H1 (cell line): Measurements from ENCODE around the gene IQCK. TPM values are rescaled to one million over a fixed set of nuclear protein-coding genes. Genes with fewer than 3 reads are reported as not detected.

Experiments used
- CTCF ChIA-PET: fragments of 300-600 bp; sonication (Branson Sonifier 250); formaldehyde crosslinking; loops from one replicate; lab custom pipeline; 2021; ENCODE audit not compliant: partially characterized antibody; lab: Charles Lee
- POLR2A ChIA-PET: fragments of 300-600 bp; sonication (Branson Sonifier 250); formaldehyde crosslinking; loops from one replicate; lab custom pipeline; 2021; ENCODE audit warnings: inconsistent platforms; ENCODE audit not compliant: partially characterized antibody; lab: Charles Lee
- DNase-seq, 2 experiments: peaks; one replicate each; pipeline versions ENCODE4 v3.0.0 to v3.0.0-alpha.2; 2010 to 2022; ENCODE audit warnings: low spot score in 2 of 2, low read depth in 1 of 2, mixed read lengths in 1 of 2
- FAIRE-seq: peaks from 2 replicates; lab custom pipeline; 2011; peaks lifted over from hg19 to GRCh38; lab: Jason Lieb, UNC
- H2AFZ ChIP-seq: 2 replicates; pipeline ENCODE4 v1.8.1; 2012; ENCODE audit warnings: low read length, inconsistent platforms
- H2AK5ac ChIP-seq: 2 replicates; pipeline ENCODE4 v1.6.1; 2013; ENCODE audit warnings: low read depth, low read length
- H2BK120ac ChIP-seq: replicated peaks from 2 replicates; pipeline ENCODE3; 2013; ENCODE audit warnings: low read depth, low read length, inconsistent platforms
- H2BK12ac ChIP-seq: 2 replicates; pipeline ENCODE4 v1.6.1; 2013; ENCODE audit warnings: low read depth, low read length
- H2BK15ac ChIP-seq: 2 replicates; pipeline ENCODE4 v1.6.1; 2013; ENCODE audit warnings: low read length
- H2BK20ac ChIP-seq: 2 replicates; pipeline ENCODE4 v1.6.1; 2013; ENCODE audit warnings: low read length
- H2BK5ac ChIP-seq: 2 replicates; pipeline ENCODE4 v1.6.1; 2013; ENCODE audit warnings: low read depth, low read length
- H3K14ac ChIP-seq: 2 replicates; pipeline ENCODE4 v1.6.1; 2013; ENCODE audit warnings: inconsistent platforms; ENCODE audit not compliant: insufficient read length
- H3K18ac ChIP-seq: 2 replicates; pipeline ENCODE4 v1.6.1; 2013; ENCODE audit warnings: low read length; ENCODE audit errors: extremely low read depth
- H3K23ac ChIP-seq: 2 replicates; pipeline ENCODE4 v1.6.1; 2013; ENCODE audit warnings: inconsistent platforms; ENCODE audit not compliant: insufficient read length
- H3K23me2 ChIP-seq: 2 replicates; pipeline ENCODE4 v1.6.1; 2013; ENCODE audit warnings: low read depth, low read length
- H3K27ac ChIP-seq: 2 replicates; pipeline ENCODE4 v1.6.1; 2011; ENCODE audit warnings: low read depth, low read length, inconsistent platforms
- H3K27me3 ChIP-seq, 4 experiments: replicated peaks in 1 of 4; 1 replicate in 1 of 4; 2 replicates in 3 of 4; pipeline versions ENCODE4 v1.6.1 to v1.8.1; 2011 to 2013; ENCODE audit warnings: low read length in 3 of 4, mild to moderate bottlenecking in 3 of 4, inconsistent platforms in 2 of 4, mixed read lengths in 2 of 4, moderate library complexity in 1 of 4; ENCODE audit not compliant: control insufficient read depth in 3 of 4, insufficient read depth in 3 of 4; ENCODE audit errors: extremely low read depth in 1 of 4
- H3K36me3 ChIP-seq, 4 experiments: 2 replicates each; pipeline versions ENCODE4 v1.6.1 to v1.8.1; 2011 to 2013; ENCODE audit warnings: mild to moderate bottlenecking in 4 of 4, low read length in 3 of 4, moderate library complexity in 2 of 4, control low read depth in 1 of 4, inconsistent platforms in 1 of 4; ENCODE audit not compliant: insufficient read depth in 4 of 4, control insufficient read depth in 2 of 4
- H3K4ac ChIP-seq: replicated peaks from 2 replicates; pipeline ENCODE3; 2013; ENCODE audit warnings: low read length, low read depth, mixed read lengths, inconsistent platforms; ENCODE audit not compliant: insufficient read length
- H3K4me1 ChIP-seq, 4 experiments: replicated peaks in 1 of 4; 1 replicate in 1 of 4; 2 replicates in 3 of 4; pipeline versions ENCODE4 v1.6.1 to v1.8.1; 2011 to 2013; ENCODE audit warnings: low read length in 3 of 4, inconsistent platforms in 2 of 4, mixed read lengths in 1 of 4; ENCODE audit not compliant: insufficient read depth in 4 of 4, control insufficient read depth in 3 of 4
- H3K4me2 ChIP-seq, 2 experiments: 2 replicates each; pipeline versions ENCODE4 v1.6.1 to v1.8.1; 2011 to 2013; ENCODE audit warnings: low read depth in 2 of 2, low read length in 2 of 2, control low read depth in 1 of 2, inconsistent platforms in 1 of 2, mild to moderate bottlenecking in 1 of 2; ENCODE audit not compliant: insufficient read depth in 1 of 2
- H3K4me3 ChIP-seq, 4 experiments: fragments of 200-600, 300-600 bp in 1 of 4; sonication (generic), shearing (Covaris generic), sonication (Bioruptor Twin) in 1 of 4; 2 replicates each; pipeline versions ENCODE4 v1.5.1 to v1.8.1; 2011 to 2016; ENCODE audit warnings: low read length in 4 of 4, low read depth in 3 of 4, control low read depth in 2 of 4, inconsistent platforms in 2 of 4, mild to moderate bottlenecking in 2 of 4, mixed read lengths in 1 of 4, moderate library complexity in 1 of 4; ENCODE audit not compliant: insufficient read depth in 2 of 4; ENCODE audit errors: extremely low read depth in 1 of 4
- H3K56ac ChIP-seq: replicated peaks from 2 replicates; pipeline ENCODE3; 2013; ENCODE audit warnings: low read depth, mild to moderate bottlenecking, mixed read lengths, low read length, inconsistent platforms; ENCODE audit not compliant: insufficient read length
- H3K79me1 ChIP-seq: 2 replicates; pipeline ENCODE4 v1.6.1; 2013; ENCODE audit warnings: low read depth, low read length, control low read depth
- H3K79me2 ChIP-seq, 2 experiments: 2 replicates each; pipeline versions ENCODE4 v1.6.1 to v1.8.1; 2012 to 2013; ENCODE audit warnings: low read length in 2 of 2, mild to moderate bottlenecking in 2 of 2, inconsistent platforms in 1 of 2; ENCODE audit not compliant: insufficient read depth in 2 of 2, control insufficient read depth in 1 of 2
- H3K9ac ChIP-seq, 4 experiments: replicated peaks in 1 of 4; 1 replicate in 1 of 4; 2 replicates in 3 of 4; pipeline versions ENCODE4 v1.6.1 to v1.8.1; 2011 to 2013; ENCODE audit warnings: low read depth in 3 of 4, low read length in 3 of 4, control low read depth in 2 of 4, mild to moderate bottlenecking in 2 of 4, moderate library complexity in 2 of 4, inconsistent platforms in 1 of 4; ENCODE audit errors: extremely low read depth in 1 of 4
- H3K9me3 ChIP-seq, 2 experiments: 2 replicates each; pipeline versions ENCODE4 v1.6.1 to v1.8.1; 2012 to 2013; ENCODE audit warnings: mild to moderate bottlenecking in 2 of 2, moderate library complexity in 2 of 2, control low read depth in 1 of 2, inconsistent platforms in 1 of 2, low read depth in 1 of 2, low read length in 1 of 2, mixed read lengths in 1 of 2; ENCODE audit not compliant: insufficient read depth in 2 of 2
- H4K20me1 ChIP-seq, 2 experiments: replicated peaks in 1 of 2; 2 replicates each; pipeline versions ENCODE3 to v1.8.1; 2011 to 2013; ENCODE audit warnings: inconsistent platforms in 2 of 2, low read length in 2 of 2, mild to moderate bottlenecking in 1 of 2; ENCODE audit not compliant: insufficient read depth in 2 of 2, control insufficient read depth in 1 of 2
- H4K5ac ChIP-seq: 2 replicates; pipeline ENCODE4 v1.6.1; 2013; ENCODE audit warnings: low read length, low read depth, mixed read lengths, inconsistent platforms; ENCODE audit not compliant: insufficient read length
- H4K8ac ChIP-seq: 2 replicates; pipeline ENCODE4 v1.8.0; 2013; ENCODE audit warnings: mild to moderate bottlenecking, moderate library complexity, low read length, inconsistent platforms; ENCODE audit not compliant: insufficient read depth; ENCODE audit errors: extremely low read depth
- H4K91ac ChIP-seq: replicated peaks from 2 replicates; pipeline ENCODE3; 2013; ENCODE audit warnings: low read length, mixed read lengths, inconsistent platforms; ENCODE audit not compliant: insufficient read length
- CBX8 ChIP-seq: fragments of 300-800, 300-1000 bp; sonication (generic); IDR thresholded peaks from 2 replicates; pipeline ENCODE4 v1.7.1; 2016; ENCODE audit warnings: low read depth, low read length, borderline replicate concordance
- CHD2 ChIP-seq: IDR thresholded peaks from 2 replicates; pipeline ENCODE4 v1.6.1; 2012; ENCODE audit warnings: low read length, improper control_type of control experiment
- EP300 ChIP-seq, 2 experiments: IDR thresholded peaks; 1 replicate in 1 of 2; 2 replicates in 1 of 2; pipeline ENCODE4 v1.6.1; 2011 to 2012; ENCODE audit warnings: low read depth in 2 of 2, low read length in 2 of 2, mild to moderate bottlenecking in 2 of 2, borderline replicate concordance in 1 of 2, inconsistent platforms in 1 of 2, moderate library complexity in 1 of 2
- HDAC6 ChIP-seq: IDR thresholded peaks from one replicate; pipeline ENCODE4 v1.7.1; 2012; ENCODE audit warnings: low read depth, mild to moderate bottlenecking, inconsistent platforms, low read length, moderate library complexity
- POLR2AphosphoS5 ChIP-seq: IDR thresholded peaks from 2 replicates; pipeline ENCODE4 v1.6.1; 2011; ENCODE audit warnings: low read depth, low read length
- RXRA ChIP-seq: IDR thresholded peaks from 2 replicates; pipeline ENCODE4 v1.6.1; 2011; ENCODE audit warnings: low read depth, mild to moderate bottlenecking, low read length, moderate library complexity; ENCODE audit not compliant: insufficient read depth
- TCF12 ChIP-seq: IDR thresholded peaks from 2 replicates; pipeline ENCODE4 v1.6.1; 2011; ENCODE audit warnings: low read depth, mild to moderate bottlenecking, low read length
- WGBS, 2 experiments: shearing (Covaris generic) in 1 of 2; methylation state at CpG; one replicate each; pipeline versions ENCODE4 v1.1.6 to v1.1.7; 2013 to 2015; ENCODE audit warnings: low lambda C conversion rate in 2 of 2, mixed read lengths in 2 of 2, inconsistent platforms in 1 of 2, low coverage in 1 of 2, missing lambda C conversion rate in 1 of 2; ENCODE audit not compliant: insufficient replicate concordance in 2 of 2, insufficient coverage in 1 of 2, insufficient read length in 1 of 2; ENCODE audit errors: extremely low coverage in 1 of 2, missing lambda C conversion rate in 1 of 2; 5-methylcytosine and 5-hydroxymethylcytosine counted together
- polyA plus RNA-seq, 7 experiments: library from polyadenylated mRNA; depleted of rRNA in 3 of 7; stranded (reverse) in 5 of 7; unstranded in 2 of 7; fragments of >200 nt in 5 of 7; fragments of 200-250 nt in 2 of 7; gene quantifications; 1 replicate in 5 of 7; 2 replicates in 1 of 7; 4 replicates in 1 of 7; pipeline versions ENCODE4 v1.2.1 to v1.2.3, GENCODE V29; 2011 to 2013; ENCODE audit warnings: missing spikeins in 2 of 7, mixed read lengths in 2 of 7
- total RNA-seq: library from RNA; stranded (reverse); fragmentation: NEBNext Ultra II Directional; extraction: Animal tissue kit (Norgen Biotek cat#: 25700); gene quantifications from 2 replicates; pipeline ENCODE4 v1.2.1, GENCODE V29; 2021
- TF ChIP-seq, protein P1 (sequence below): IDR thresholded peaks from 2 replicates; pipeline ENCODE4 v1.6.1; 2011; ENCODE audit warnings: low read length, improper control_type of control experiment
- TF ChIP-seq, protein P2 (sequence below), 3 experiments: IDR thresholded peaks; 1 replicate in 2 of 3; 2 replicates in 1 of 3; pipeline versions ENCODE4 v1.5.1 to v1.6.1; 2011; ENCODE audit warnings: low read length in 3 of 3, mild to moderate bottlenecking in 3 of 3, inconsistent platforms in 2 of 3, low read depth in 1 of 3, moderate library complexity in 1 of 3; ENCODE audit not compliant: insufficient read depth in 1 of 3; ENCODE audit errors: control extremely low read depth in 1 of 3

IQCK gene
- total and polyA plus RNA-seq, 2 of the 8 experiments (the other 6 are each of a cell fraction or from before 2014, with no cell fraction given), result 6.2 to 9.3 TPM

DNA sequence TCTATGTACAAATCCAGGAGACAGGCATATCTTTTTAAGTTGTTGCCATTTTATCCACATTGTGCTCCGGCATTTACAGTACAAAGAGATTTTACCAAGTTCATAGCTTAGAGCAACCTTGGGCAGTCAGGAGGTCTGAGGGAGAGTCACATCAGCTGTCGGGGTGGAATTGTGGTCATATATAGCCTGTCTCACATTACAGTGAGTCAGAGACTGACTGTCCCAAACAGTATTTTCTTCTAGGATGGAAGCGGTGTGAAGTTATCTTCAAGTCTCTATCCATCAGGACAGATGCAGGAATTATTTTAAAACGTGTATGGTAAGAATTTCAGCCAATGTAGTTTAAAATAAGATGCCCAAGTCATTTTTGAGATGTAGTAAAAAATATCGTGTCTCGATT lies 113.6 kb downstream of the IQCK start:
- no peak overlapping the region for H3K9ac ChIP-seq
- H2BK20ac ChIP-seq, result no peak overlapping the region
- ChIA-PET CTCF (interaction anchor here (0.6 to 1.2 kb wide), 3 partner anchors 12 to 801 kb away, joined by 3 to 4 read pairs (median 3); no protein-coding TSS in a partner anchor), POLR2A (interaction anchor here (0.6 to 1.3 kb wide), 2 partner anchors 26 to 27 kb away, joined by 3 to 4 read pairs; no protein-coding TSS in a partner anchor)
- no peak overlapping the region for H3K4ac ChIP-seq
- no peak overlapping the region for H4K8ac ChIP-seq
- DNase-seq (no peak), FAIRE-seq (no peak)
- no peak overlapping the region for H3K56ac ChIP-seq
- H3K79me1 ChIP-seq, result no peaks in the 10 kb centered on the region
- no peaks in the 10 kb centered on the region for H3K36me3 ChIP-seq
- H3K18ac ChIP-seq, result no peak overlapping the region
- H4K20me1 ChIP-seq, result no peaks in the 10 kb centered on the region
- H2BK12ac ChIP-seq, result no peak overlapping the region
- H3K23ac ChIP-seq, result no peak overlapping the region
- H3K27ac ChIP-seq, result no peak overlapping the region
- H3K79me2 ChIP-seq, result no peaks in the 10 kb centered on the region
- no peaks in the 10 kb centered on the region for H3K4me1 ChIP-seq
- no peak overlapping the region for H4K91ac ChIP-seq
- H3K4me3 ChIP-seq, result no peak overlapping the region
- H3K27me3 ChIP-seq, result no peaks in the 10 kb centered on the region
- no peak overlapping the region for H2BK120ac ChIP-seq
- H2BK15ac ChIP-seq, result no peak overlapping the region
- no peaks in the 10 kb centered on the region for H3K23me2 ChIP-seq
- H3K4me2 ChIP-seq, result no peak overlapping the region
- H2AK5ac ChIP-seq, result no peak overlapping the region
- H2AFZ ChIP-seq, result no peak overlapping the region
- WGBS, 2 experiments, result 89% methylated on average over 6 of the region's 6 CpGs; no CpG with 5 or more reads in 1 of the 2 experiments
- no peak overlapping the region for H3K14ac ChIP-seq
- no peak overlapping the region for H4K5ac ChIP-seq
- no peak overlapping the region for H2BK5ac ChIP-seq
- H3K9me3 ChIP-seq, result no peaks in the 10 kb centered on the region
- TF ChIP-seq CBX8 (no peak), CHD2 (no peak), RXRA (no peak), POLR2AphosphoS5 (no peak), TCF12 (no peak), EP300 (IDR thresholded peaks at IDR 0.05; ENCODE audit: borderline replicate concordance in 1 of 2, low read depth in 2 of 2, low read length in 2 of 2) (no peak), HDAC6 (no peak)
- TF ChIP-seq, protein P1, sequence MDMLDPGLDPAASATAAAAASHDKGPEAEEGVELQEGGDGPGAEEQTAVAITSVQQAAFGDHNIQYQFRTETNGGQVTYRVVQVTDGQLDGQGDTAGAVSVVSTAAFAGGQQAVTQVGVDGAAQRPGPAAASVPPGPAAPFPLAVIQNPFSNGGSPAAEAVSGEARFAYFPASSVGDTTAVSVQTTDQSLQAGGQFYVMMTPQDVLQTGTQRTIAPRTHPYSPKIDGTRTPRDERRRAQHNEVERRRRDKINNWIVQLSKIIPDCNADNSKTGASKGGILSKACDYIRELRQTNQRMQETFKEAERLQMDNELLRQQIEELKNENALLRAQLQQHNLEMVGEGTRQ, result no peak
- TF ChIP-seq, protein P2, sequence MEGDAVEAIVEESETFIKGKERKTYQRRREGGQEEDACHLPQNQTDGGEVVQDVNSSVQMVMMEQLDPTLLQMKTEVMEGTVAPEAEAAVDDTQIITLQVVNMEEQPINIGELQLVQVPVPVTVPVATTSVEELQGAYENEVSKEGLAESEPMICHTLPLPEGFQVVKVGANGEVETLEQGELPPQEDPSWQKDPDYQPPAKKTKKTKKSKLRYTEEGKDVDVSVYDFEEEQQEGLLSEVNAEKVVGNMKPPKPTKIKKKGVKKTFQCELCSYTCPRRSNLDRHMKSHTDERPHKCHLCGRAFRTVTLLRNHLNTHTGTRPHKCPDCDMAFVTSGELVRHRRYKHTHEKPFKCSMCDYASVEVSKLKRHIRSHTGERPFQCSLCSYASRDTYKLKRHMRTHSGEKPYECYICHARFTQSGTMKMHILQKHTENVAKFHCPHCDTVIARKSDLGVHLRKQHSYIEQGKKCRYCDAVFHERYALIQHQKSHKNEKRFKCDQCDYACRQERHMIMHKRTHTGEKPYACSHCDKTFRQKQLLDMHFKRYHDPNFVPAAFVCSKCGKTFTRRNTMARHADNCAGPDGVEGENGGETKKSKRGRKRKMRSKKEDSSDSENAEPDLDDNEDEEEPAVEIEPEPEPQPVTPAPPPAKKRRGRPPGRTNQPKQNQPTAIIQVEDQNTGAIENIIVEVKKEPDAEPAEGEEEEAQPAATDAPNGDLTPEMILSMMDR (IDR thresholded peaks at IDR 0.05; ENCODE audit: control extremely low read depth in 1 of 3, insufficient read depth in 1 of 3, low read depth in 1 of 3, low read length in 3 of 3), result no peak
